Hematopoietic multipotent progenitor cell treated with erythropoietin and hydrocortisone succinate and interleukin-3 and kit ligand, for 17 days (in vitro differentiated cells): ENCODE data around the gene XRCC5.
"Not testable (repeated sequence)": the region's sequence is repeated elsewhere in the genome, so short reads cannot be mapped to it uniquely, and the experiment has no call there.

Source experiments
- DNase-seq: peaks from one replicate; pipeline ENCODE4 v3.0.0-alpha.2; 2015; ENCODE audit warnings: low spot score

XRCC5 gene

GRCh38 chr2:216119146-216119545, 10.0 kb downstream of the XRCC5 start:
- no peak for DNase-seq

- no peak for DNase-seq
Observed at GRCh38 chr2:216119986-216120385, 10.8 kb downstream of the XRCC5 start.

GRCh38 chr2:216121255-216121654, 12.1 kb downstream of the XRCC5 start:
- DNase-seq, result no peak

- no peak for DNase-seq
Observed at GRCh38 chr2:216126943-216127342, 17.8 kb downstream of the XRCC5 start.

GRCh38 chr2:216130346-216130971, 21.3 kb downstream of the XRCC5 start:
- DNase-seq, result no peak

- no peak for DNase-seq
Observed at GRCh38 chr2:216131175-216131926, 22.2 kb downstream of the XRCC5 start.

GRCh38 chr2:216132585-216132984, 23.4 kb downstream of the XRCC5 start:
- DNase-seq, result no peak

GRCh38 chr2:216133397-216133796, 24.2 kb downstream of the XRCC5 start:
- no peak for DNase-seq

GRCh38 chr2:216134958-216135541, 25.9 kb downstream of the XRCC5 start:
- no peak for DNase-seq

- peak; percentile 41 for DNase-seq
Observed at GRCh38 chr2:216139884-216140283, 30.7 kb downstream of the XRCC5 start.

GRCh38 chr2:216141516-216141915, 32.4 kb downstream of the XRCC5 start:
- DNase-seq, result not testable (repeated sequence)

- no peak for DNase-seq
Observed at GRCh38 chr2:216142540-216142939, 33.4 kb downstream of the XRCC5 start.

- DNase-seq, result no peak
Observed at GRCh38 chr2:216144372-216144771, 35.2 kb downstream of the XRCC5 start.

GRCh38 chr2:216144857-216145256, 35.7 kb downstream of the XRCC5 start:
- no peak for DNase-seq

GRCh38 chr2:216146573-216146972, 37.4 kb downstream of the XRCC5 start:
- DNase-seq, result no peak

- DNase-seq, result no peak
Observed at GRCh38 chr2:216147172-216148131, 38.3 kb downstream of the XRCC5 start.

GRCh38 chr2:216148983-216149382, 39.8 kb downstream of the XRCC5 start:
- DNase-seq, result no peak

- no peak for DNase-seq
Observed at GRCh38 chr2:216149741-216150140, 40.6 kb downstream of the XRCC5 start.

GRCh38 chr2:216151313-216152025, 42.3 kb downstream of the XRCC5 start:
- DNase-seq, result no peak

- DNase-seq, result no peak
Observed at GRCh38 chr2:216155954-216156353, 46.8 kb downstream of the XRCC5 start.

- no peak for DNase-seq
Observed at GRCh38 chr2:216156822-216157221, 47.7 kb downstream of the XRCC5 start.

- no peak for DNase-seq
Observed at GRCh38 chr2:216159144-216159543, 50.0 kb downstream of the XRCC5 start.
